H1 (cell line): Measurements from ENCODE around the gene CAMTA1. TPM values are rescaled to one million over a fixed set of nuclear protein-coding genes. Genes with fewer than 3 reads are reported as not detected.

ENCODE experiments used
- CTCF ChIA-PET: fragments of 300-600 bp; sonication (Branson Sonifier 250); formaldehyde crosslinking; loops from one replicate; lab custom pipeline; 2021; ENCODE audit not compliant: partially characterized antibody; lab: Charles Lee
- POLR2A ChIA-PET: fragments of 300-600 bp; sonication (Branson Sonifier 250); formaldehyde crosslinking; loops from one replicate; lab custom pipeline; 2021; ENCODE audit warnings: inconsistent platforms; ENCODE audit not compliant: partially characterized antibody; lab: Charles Lee
- DNase-seq, 2 experiments: peaks; one replicate each; pipeline versions ENCODE4 v3.0.0 to v3.0.0-alpha.2; 2010 to 2022; ENCODE audit warnings: low spot score in 2 of 2, low read depth in 1 of 2, mixed read lengths in 1 of 2
- FAIRE-seq: peaks from 2 replicates; lab custom pipeline; 2011; peaks lifted over from hg19 to GRCh38; lab: Jason Lieb, UNC
- H2AFZ ChIP-seq: 2 replicates; pipeline ENCODE4 v1.8.1; 2012; ENCODE audit warnings: low read length, inconsistent platforms
- H2AK5ac ChIP-seq: 2 replicates; pipeline ENCODE4 v1.6.1; 2013; ENCODE audit warnings: low read depth, low read length
- H2BK120ac ChIP-seq: replicated peaks from 2 replicates; pipeline ENCODE3; 2013; ENCODE audit warnings: low read depth, low read length, inconsistent platforms
- H2BK12ac ChIP-seq: 2 replicates; pipeline ENCODE4 v1.6.1; 2013; ENCODE audit warnings: low read depth, low read length
- H2BK15ac ChIP-seq: 2 replicates; pipeline ENCODE4 v1.6.1; 2013; ENCODE audit warnings: low read length
- H2BK20ac ChIP-seq: 2 replicates; pipeline ENCODE4 v1.6.1; 2013; ENCODE audit warnings: low read length
- H2BK5ac ChIP-seq: 2 replicates; pipeline ENCODE4 v1.6.1; 2013; ENCODE audit warnings: low read depth, low read length
- H3K14ac ChIP-seq: 2 replicates; pipeline ENCODE4 v1.6.1; 2013; ENCODE audit warnings: inconsistent platforms; ENCODE audit not compliant: insufficient read length
- H3K18ac ChIP-seq: 2 replicates; pipeline ENCODE4 v1.6.1; 2013; ENCODE audit warnings: low read length; ENCODE audit errors: extremely low read depth
- H3K23ac ChIP-seq: 2 replicates; pipeline ENCODE4 v1.6.1; 2013; ENCODE audit warnings: inconsistent platforms; ENCODE audit not compliant: insufficient read length
- H3K23me2 ChIP-seq: 2 replicates; pipeline ENCODE4 v1.6.1; 2013; ENCODE audit warnings: low read depth, low read length
- H3K27ac ChIP-seq: 2 replicates; pipeline ENCODE4 v1.6.1; 2011; ENCODE audit warnings: low read depth, low read length, inconsistent platforms
- H3K27me3 ChIP-seq, 4 experiments: replicated peaks in 1 of 4; 1 replicate in 1 of 4; 2 replicates in 3 of 4; pipeline versions ENCODE4 v1.6.1 to v1.8.1; 2011 to 2013; ENCODE audit warnings: low read length in 3 of 4, mild to moderate bottlenecking in 3 of 4, inconsistent platforms in 2 of 4, mixed read lengths in 2 of 4, moderate library complexity in 1 of 4; ENCODE audit not compliant: control insufficient read depth in 3 of 4, insufficient read depth in 3 of 4; ENCODE audit errors: extremely low read depth in 1 of 4
- H3K36me3 ChIP-seq, 4 experiments: 2 replicates each; pipeline versions ENCODE4 v1.6.1 to v1.8.1; 2011 to 2013; ENCODE audit warnings: mild to moderate bottlenecking in 4 of 4, low read length in 3 of 4, moderate library complexity in 2 of 4, control low read depth in 1 of 4, inconsistent platforms in 1 of 4; ENCODE audit not compliant: insufficient read depth in 4 of 4, control insufficient read depth in 2 of 4
- H3K4ac ChIP-seq: replicated peaks from 2 replicates; pipeline ENCODE3; 2013; ENCODE audit warnings: low read length, low read depth, mixed read lengths, inconsistent platforms; ENCODE audit not compliant: insufficient read length
- H3K4me1 ChIP-seq, 4 experiments: replicated peaks in 1 of 4; 1 replicate in 1 of 4; 2 replicates in 3 of 4; pipeline versions ENCODE4 v1.6.1 to v1.8.1; 2011 to 2013; ENCODE audit warnings: low read length in 3 of 4, inconsistent platforms in 2 of 4, mixed read lengths in 1 of 4; ENCODE audit not compliant: insufficient read depth in 4 of 4, control insufficient read depth in 3 of 4
- H3K4me2 ChIP-seq, 2 experiments: 2 replicates each; pipeline versions ENCODE4 v1.6.1 to v1.8.1; 2011 to 2013; ENCODE audit warnings: low read depth in 2 of 2, low read length in 2 of 2, control low read depth in 1 of 2, inconsistent platforms in 1 of 2, mild to moderate bottlenecking in 1 of 2; ENCODE audit not compliant: insufficient read depth in 1 of 2
- H3K4me3 ChIP-seq, 4 experiments: fragments of 200-600, 300-600 bp in 1 of 4; sonication (generic), shearing (Covaris generic), sonication (Bioruptor Twin) in 1 of 4; 2 replicates each; pipeline versions ENCODE4 v1.5.1 to v1.8.1; 2011 to 2016; ENCODE audit warnings: low read length in 4 of 4, low read depth in 3 of 4, control low read depth in 2 of 4, inconsistent platforms in 2 of 4, mild to moderate bottlenecking in 2 of 4, mixed read lengths in 1 of 4, moderate library complexity in 1 of 4; ENCODE audit not compliant: insufficient read depth in 2 of 4; ENCODE audit errors: extremely low read depth in 1 of 4
- H3K56ac ChIP-seq: replicated peaks from 2 replicates; pipeline ENCODE3; 2013; ENCODE audit warnings: low read depth, mild to moderate bottlenecking, mixed read lengths, low read length, inconsistent platforms; ENCODE audit not compliant: insufficient read length
- H3K79me1 ChIP-seq: 2 replicates; pipeline ENCODE4 v1.6.1; 2013; ENCODE audit warnings: low read depth, low read length, control low read depth
- H3K79me2 ChIP-seq, 2 experiments: 2 replicates each; pipeline versions ENCODE4 v1.6.1 to v1.8.1; 2012 to 2013; ENCODE audit warnings: low read length in 2 of 2, mild to moderate bottlenecking in 2 of 2, inconsistent platforms in 1 of 2; ENCODE audit not compliant: insufficient read depth in 2 of 2, control insufficient read depth in 1 of 2
- H3K9ac ChIP-seq, 4 experiments: replicated peaks in 1 of 4; 1 replicate in 1 of 4; 2 replicates in 3 of 4; pipeline versions ENCODE4 v1.6.1 to v1.8.1; 2011 to 2013; ENCODE audit warnings: low read depth in 3 of 4, low read length in 3 of 4, control low read depth in 2 of 4, mild to moderate bottlenecking in 2 of 4, moderate library complexity in 2 of 4, inconsistent platforms in 1 of 4; ENCODE audit errors: extremely low read depth in 1 of 4
- H3K9me3 ChIP-seq, 2 experiments: 2 replicates each; pipeline versions ENCODE4 v1.6.1 to v1.8.1; 2012 to 2013; ENCODE audit warnings: mild to moderate bottlenecking in 2 of 2, moderate library complexity in 2 of 2, control low read depth in 1 of 2, inconsistent platforms in 1 of 2, low read depth in 1 of 2, low read length in 1 of 2, mixed read lengths in 1 of 2; ENCODE audit not compliant: insufficient read depth in 2 of 2
- H4K20me1 ChIP-seq, 2 experiments: replicated peaks in 1 of 2; 2 replicates each; pipeline versions ENCODE3 to v1.8.1; 2011 to 2013; ENCODE audit warnings: inconsistent platforms in 2 of 2, low read length in 2 of 2, mild to moderate bottlenecking in 1 of 2; ENCODE audit not compliant: insufficient read depth in 2 of 2, control insufficient read depth in 1 of 2
- H4K5ac ChIP-seq: 2 replicates; pipeline ENCODE4 v1.6.1; 2013; ENCODE audit warnings: low read length, low read depth, mixed read lengths, inconsistent platforms; ENCODE audit not compliant: insufficient read length
- H4K8ac ChIP-seq: 2 replicates; pipeline ENCODE4 v1.8.0; 2013; ENCODE audit warnings: mild to moderate bottlenecking, moderate library complexity, low read length, inconsistent platforms; ENCODE audit not compliant: insufficient read depth; ENCODE audit errors: extremely low read depth
- H4K91ac ChIP-seq: replicated peaks from 2 replicates; pipeline ENCODE3; 2013; ENCODE audit warnings: low read length, mixed read lengths, inconsistent platforms; ENCODE audit not compliant: insufficient read length
- CEBPB ChIP-seq: IDR thresholded peaks from 2 replicates; pipeline ENCODE4 v1.6.1; 2012; ENCODE audit warnings: low read depth, low read length
- CHD1 ChIP-seq: IDR thresholded peaks from 2 replicates; pipeline ENCODE4 v1.6.1; 2012; ENCODE audit warnings: low read depth, low read length, improper control_type of control experiment
- POLR2A ChIP-seq, 2 experiments: IDR thresholded peaks; 1 replicate in 1 of 2; 2 replicates in 1 of 2; pipeline ENCODE4 v1.6.1; 2011; ENCODE audit warnings: low read depth in 2 of 2, low read length in 2 of 2, mild to moderate bottlenecking in 2 of 2; ENCODE audit errors: control extremely low read depth in 1 of 2
- POLR2AphosphoS5 ChIP-seq: IDR thresholded peaks from 2 replicates; pipeline ENCODE4 v1.6.1; 2011; ENCODE audit warnings: low read depth, low read length
- SIX5 ChIP-seq: IDR thresholded peaks from 2 replicates; pipeline ENCODE4 v1.6.1; 2011; ENCODE audit warnings: mild to moderate bottlenecking, low read depth, low read length
- TEAD4 ChIP-seq: IDR thresholded peaks from 2 replicates; pipeline ENCODE4 v1.6.1; 2012; ENCODE audit warnings: low read depth, low read length, inconsistent platforms, mixed read lengths
- USF2 ChIP-seq: IDR thresholded peaks from 2 replicates; pipeline ENCODE4 v1.6.1; 2011; ENCODE audit warnings: low read length, improper control_type of control experiment
- WGBS, 2 experiments: shearing (Covaris generic) in 1 of 2; methylation state at CpG; one replicate each; pipeline versions ENCODE4 v1.1.6 to v1.1.7; 2013 to 2015; ENCODE audit warnings: low lambda C conversion rate in 2 of 2, mixed read lengths in 2 of 2, inconsistent platforms in 1 of 2, low coverage in 1 of 2, missing lambda C conversion rate in 1 of 2; ENCODE audit not compliant: insufficient replicate concordance in 2 of 2, insufficient coverage in 1 of 2, insufficient read length in 1 of 2; ENCODE audit errors: extremely low coverage in 1 of 2, missing lambda C conversion rate in 1 of 2; 5-methylcytosine and 5-hydroxymethylcytosine counted together
- polyA plus RNA-seq, 7 experiments: library from polyadenylated mRNA; depleted of rRNA in 3 of 7; stranded (reverse) in 5 of 7; unstranded in 2 of 7; fragments of >200 nt in 5 of 7; fragments of 200-250 nt in 2 of 7; gene quantifications; 1 replicate in 5 of 7; 2 replicates in 1 of 7; 4 replicates in 1 of 7; pipeline versions ENCODE4 v1.2.1 to v1.2.3, GENCODE V29; 2011 to 2013; ENCODE audit warnings: missing spikeins in 2 of 7, mixed read lengths in 2 of 7
- total RNA-seq: library from RNA; stranded (reverse); fragmentation: NEBNext Ultra II Directional; extraction: Animal tissue kit (Norgen Biotek cat#: 25700); gene quantifications from 2 replicates; pipeline ENCODE4 v1.2.1, GENCODE V29; 2021

The CAMTA1 gene
- total and polyA plus RNA-seq, 2 of the 8 experiments (the other 6 are each of a cell fraction or from before 2014, with no cell fraction given) = 65.0 to 119 TPM

DNA sequence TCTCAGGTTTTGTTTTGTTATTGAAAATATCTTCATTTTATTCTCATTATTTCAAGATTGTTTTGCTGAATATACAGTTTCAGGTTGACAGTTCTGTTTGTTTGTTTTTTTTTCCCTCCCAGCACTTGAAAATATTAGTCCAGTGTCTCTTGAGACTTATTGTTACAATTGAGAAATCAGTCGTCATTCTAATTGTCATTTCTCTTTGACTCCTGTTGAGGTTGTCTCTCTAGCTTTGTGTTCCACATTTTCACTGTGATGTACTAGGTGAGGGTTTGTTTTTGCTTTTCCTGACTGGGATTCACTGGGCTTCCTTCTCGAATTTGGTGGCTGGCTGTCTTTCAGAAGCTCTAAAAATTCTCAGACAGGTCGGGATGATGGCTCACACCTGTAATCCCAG, 542.6 kb downstream of the CAMTA1 start:
- POLR2A ChIA-PET = no interaction called here
- no peaks in the 10 kb centered on the region for H3K79me2 ChIP-seq

More for the DNA sequence above, 542.6 kb downstream of the CAMTA1 start:
- Histone ChIP-seq H3K79me1 (no peaks in the 10 kb centered on the region; the same call in 1 of the 2 replicates), H3K27me3 (no peaks in the 10 kb centered on the region), H3K4me2 (no peak overlapping the region), H3K4me1 (0 out of 7 replicates have a peak, but pooled peaks cover 0 to 2% (median 0%) of the 10 kb centered on the region in 4 experiments), H4K91ac (no peak overlapping the region), H3K23me2 (no peaks in the 10 kb centered on the region), H3K27ac (no peak overlapping the region), H3K4me3 (no peak overlapping the region), H4K8ac (no peak overlapping the region), H2BK120ac (no peak overlapping the region), H3K9ac (no peak overlapping the region), H3K14ac (no peak overlapping the region), H3K18ac (no peak overlapping the region), H2BK20ac (no peak overlapping the region), H2AK5ac (no peak overlapping the region), H2BK12ac (no peak overlapping the region), H2BK5ac (no peak overlapping the region), H4K5ac (no peak overlapping the region), H3K9me3 (no peaks in the 10 kb centered on the region; a peak in 1 of 4 replicates), H2BK15ac (no peak overlapping the region), H4K20me1 (no peaks in the 10 kb centered on the region), H2AFZ (no peak overlapping the region), H3K36me3 (no peaks in the 10 kb centered on the region), H3K56ac (no peak overlapping the region), H3K4ac (no peak overlapping the region), H3K23ac (no peak overlapping the region)
- 96% methylated on average over 3 of the region's 3 CpGs; no CpG with 5 or more reads in 1 of the 2 experiments for WGBS, 2 experiments
- FAIRE-seq = no peak
- CTCF ChIA-PET = interaction anchor here (0.6 kb wide), 1 partner anchor 119 kb away, joined by 3 read pairs; no protein-coding TSS in a partner anchor
- no peak for DNase-seq
- no peak for TF ChIP-seq SIX5
- no peak for TF ChIP-seq CHD1
- TF ChIP-seq POLR2AphosphoS5 = no peak
- TF ChIP-seq CEBPB = no peak
- no peak for TF ChIP-seq TEAD4
- no peak for TF ChIP-seq USF2
- no peak for TF ChIP-seq POLR2A (IDR thresholded peaks at IDR 0.05; ENCODE audit: control extremely low read depth in 1 of 2, low read depth in 2 of 2, low read length in 2 of 2)
